HG03060 (cell line): ENCODE data around the gene ZBTB46.
"Not testable (repeated sequence)": the region's sequence is repeated elsewhere in the genome, so short reads cannot be mapped to it uniquely, and the experiment has no call there.

ENCODE experiments used
- ATAC-seq: cut with Tn5 transposase; IDR thresholded peaks from one replicate; pipeline ENCODE4 v1.9.1; 2021; ENCODE audit warnings: low read depth, moderate number of reproducible peaks; ENCODE audit not compliant: unreplicated experiment

The ZBTB46 gene

DNA sequence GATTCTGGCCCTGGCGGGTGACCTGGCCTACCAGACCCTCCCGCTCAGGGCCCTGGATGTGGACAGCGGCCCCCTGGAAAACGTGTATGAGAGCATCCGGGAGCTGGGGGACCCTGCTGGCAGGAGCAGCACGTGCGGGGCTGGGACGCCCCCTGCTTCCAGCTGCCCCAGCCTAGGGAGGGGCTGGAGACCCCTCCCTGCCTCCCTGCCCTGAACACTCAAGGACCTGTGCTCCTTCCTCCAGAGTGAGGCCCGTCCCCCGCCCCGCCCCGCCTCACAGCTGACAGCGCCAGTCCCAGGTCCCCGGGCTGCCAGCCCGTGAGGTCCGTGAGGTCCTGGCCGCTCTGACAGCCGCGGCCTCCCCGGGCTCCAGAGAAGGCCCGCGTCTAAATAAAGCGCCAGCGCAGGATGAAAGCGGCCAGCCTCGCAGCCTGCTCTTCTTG lies 92.4 kb downstream of the ZBTB46 start:
- no peak for ATAC-seq

DNA sequence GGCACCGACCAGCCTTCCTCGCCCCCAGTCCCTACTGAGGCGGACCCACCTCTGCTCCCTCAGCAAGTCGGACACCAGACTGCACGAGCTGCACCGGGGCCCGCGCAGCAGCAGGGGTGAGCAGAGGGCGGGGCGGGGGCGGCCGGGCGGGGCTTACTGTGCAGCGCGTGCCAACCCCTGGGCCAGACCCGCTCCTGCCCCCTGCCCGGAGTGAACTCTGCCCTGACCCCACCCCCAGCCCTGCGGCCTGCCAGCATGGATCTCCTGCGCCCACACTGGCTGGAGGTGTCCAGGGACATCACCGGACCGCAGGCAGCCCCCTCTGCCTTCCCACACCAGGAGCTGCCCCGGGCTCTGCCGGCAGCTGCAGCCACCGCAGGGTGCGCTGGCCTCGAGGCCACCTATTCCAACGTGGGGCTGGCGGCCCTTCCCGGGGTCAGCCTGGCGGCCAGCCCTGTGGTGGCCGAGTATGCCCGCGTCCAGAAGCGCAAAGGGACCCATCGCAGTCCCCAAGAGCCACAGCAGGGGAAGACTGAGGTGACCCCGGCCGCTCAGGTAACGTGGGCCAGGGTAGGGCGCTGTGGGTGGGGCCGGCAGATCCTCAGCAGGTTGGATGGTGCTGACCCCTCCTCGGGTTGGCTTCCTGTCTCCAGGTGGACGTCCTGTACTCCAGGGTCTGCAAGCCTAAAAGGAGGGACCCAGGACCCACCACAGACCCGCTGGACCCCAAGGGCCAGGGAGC lies 92.9 kb downstream of the ZBTB46 start:
- no peak for ATAC-seq

DNA sequence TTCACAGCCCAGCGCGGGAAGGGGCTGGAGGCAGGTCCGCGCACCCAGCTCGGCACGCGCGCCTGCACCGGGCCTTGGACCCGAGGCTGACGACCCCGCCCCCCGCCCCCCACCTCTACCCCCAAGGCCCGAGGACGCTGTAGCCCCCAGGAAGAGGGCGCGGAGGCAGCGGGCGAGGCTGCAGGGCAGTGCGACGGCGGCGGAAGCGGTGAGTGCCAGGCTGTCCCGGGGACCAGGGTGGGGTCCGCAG lies 93.4 kb downstream of the ZBTB46 start:
- no peak for ATAC-seq

DNA sequence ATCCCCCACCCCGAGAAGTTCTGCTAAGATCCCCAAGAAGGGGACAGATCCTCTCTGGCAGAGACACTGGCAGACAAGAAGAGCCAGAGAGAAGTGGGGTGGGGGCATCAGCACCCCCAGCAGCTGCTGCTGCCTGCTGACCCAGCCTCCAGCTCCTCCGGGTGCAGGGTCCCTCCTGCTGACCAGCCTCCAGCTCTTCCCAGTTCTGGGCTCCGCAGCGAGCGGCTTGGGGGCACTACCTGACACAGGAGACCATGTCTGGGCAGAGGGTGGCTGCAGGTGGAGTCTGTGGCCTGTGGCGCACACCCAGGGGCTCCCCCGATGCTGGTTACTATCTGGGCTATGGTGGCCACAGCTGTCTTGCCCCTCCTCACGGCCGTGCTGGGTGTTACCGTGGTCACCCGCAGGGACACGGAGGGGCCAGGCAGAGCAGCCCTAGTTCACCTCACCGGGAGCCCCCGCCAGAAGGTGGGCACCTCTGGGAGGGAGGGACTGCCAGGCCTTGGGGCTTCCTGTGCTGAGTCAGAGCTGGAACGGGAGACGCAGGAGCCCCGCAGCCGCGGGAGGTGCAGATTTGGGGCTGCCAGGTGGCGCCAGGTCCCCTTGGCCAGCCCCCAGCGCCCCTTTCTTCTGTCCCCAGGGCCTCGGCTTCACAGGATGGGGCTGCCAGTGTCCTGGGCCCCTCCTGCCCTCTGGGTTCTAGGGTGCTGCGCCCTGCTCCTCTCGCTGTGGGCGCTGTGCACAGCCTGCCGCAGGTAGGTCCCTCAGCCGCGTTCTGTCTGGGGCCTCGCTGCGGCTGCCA lies 94.0 kb downstream of the ZBTB46 start:
- no peak for ATAC-seq

DNA sequence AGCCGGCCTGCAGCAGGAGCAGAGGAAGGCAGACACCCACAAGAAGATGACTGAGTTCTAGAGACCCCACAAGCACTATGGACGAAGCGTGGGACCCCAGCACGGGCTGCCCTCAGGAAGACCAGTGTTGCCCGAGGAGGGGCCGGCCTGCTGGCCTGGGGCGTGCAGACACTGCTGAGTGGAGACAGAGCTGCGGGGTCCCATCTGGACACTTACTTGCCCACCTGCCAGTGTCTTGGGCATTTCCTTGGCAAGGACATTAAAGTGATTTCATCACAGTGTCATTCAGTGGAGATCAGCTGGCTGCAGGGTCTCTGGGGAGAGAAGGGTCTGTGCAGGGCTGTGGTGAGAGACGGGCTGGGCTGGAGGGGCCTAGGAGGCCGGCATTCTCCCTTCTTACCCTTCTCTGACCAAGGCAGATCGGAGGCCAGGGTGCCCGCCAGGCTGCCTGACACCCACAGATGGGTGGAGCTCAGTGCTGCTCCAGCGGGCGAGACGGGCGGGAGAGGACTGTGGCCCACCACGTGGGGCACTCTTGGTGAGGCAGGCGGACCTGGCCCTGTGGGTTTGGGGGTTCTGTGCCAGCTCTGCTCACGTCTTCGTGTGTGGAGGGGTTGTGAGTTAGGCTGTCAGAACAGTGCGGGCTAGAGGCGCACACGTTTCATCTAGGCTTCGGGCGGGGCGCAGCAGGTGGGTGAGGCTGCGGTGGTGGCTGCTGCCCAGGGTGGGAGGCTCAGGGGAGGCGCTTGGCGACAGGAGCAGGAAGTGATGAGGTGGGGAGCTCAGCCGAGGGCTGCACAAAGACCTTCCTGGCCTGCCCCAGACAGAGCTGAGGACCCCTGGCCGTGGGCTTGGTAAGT lies 95.0 kb downstream of the ZBTB46 start, which contains the start of gene LIME1:
TSS of gene LIME1 (plus strand) at position 806 of the 860 bp plus-strand sequence. CDS start 886 bp downstream, outside the sequence.
- ATAC-seq = no peak

DNA sequence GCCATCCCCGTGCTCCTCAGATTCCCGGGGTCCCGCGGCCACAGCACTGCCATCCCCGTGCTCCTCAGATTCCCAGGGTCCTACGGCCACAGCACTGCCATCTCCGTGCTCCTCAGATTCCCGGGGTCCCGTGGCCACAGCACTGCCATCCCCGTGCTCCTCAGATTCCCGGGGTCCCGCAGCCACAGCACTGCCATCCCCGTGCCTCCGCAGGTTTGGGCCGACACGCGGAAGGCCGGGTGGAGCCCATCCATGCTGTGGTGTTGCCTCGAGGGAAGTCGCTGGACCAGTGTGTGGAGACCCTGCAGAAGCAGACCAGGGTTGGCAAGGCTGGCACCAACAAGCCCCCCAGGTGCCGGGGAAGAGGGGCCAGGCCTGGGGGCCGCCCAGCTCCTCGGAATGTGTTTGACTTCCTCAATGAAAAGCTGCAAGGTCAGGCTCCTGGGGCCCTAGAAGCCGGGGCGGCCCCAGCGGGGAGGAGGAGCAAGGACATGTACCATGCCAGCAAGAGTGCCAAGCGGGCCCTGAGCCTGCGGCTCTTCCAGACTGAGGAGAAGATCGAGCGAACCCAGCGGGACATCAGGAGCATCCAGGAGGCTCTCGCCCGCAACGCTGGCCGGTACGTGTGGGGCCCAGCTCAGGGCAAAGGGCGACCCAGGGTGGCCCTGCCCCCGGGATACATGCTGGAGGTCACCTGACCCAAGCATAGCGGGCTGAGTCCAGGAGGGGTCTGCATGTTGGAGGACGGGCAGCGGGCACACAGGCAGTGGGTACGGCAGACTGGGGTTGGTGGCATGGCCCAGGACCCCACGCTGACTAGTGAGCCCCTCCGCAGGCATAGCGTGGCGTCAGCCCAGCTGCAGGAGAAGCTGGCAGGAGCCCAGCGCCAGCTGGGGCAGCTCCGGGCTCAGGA lies 95.9 kb downstream of the ZBTB46 start:
- no peak for ATAC-seq

DNA sequence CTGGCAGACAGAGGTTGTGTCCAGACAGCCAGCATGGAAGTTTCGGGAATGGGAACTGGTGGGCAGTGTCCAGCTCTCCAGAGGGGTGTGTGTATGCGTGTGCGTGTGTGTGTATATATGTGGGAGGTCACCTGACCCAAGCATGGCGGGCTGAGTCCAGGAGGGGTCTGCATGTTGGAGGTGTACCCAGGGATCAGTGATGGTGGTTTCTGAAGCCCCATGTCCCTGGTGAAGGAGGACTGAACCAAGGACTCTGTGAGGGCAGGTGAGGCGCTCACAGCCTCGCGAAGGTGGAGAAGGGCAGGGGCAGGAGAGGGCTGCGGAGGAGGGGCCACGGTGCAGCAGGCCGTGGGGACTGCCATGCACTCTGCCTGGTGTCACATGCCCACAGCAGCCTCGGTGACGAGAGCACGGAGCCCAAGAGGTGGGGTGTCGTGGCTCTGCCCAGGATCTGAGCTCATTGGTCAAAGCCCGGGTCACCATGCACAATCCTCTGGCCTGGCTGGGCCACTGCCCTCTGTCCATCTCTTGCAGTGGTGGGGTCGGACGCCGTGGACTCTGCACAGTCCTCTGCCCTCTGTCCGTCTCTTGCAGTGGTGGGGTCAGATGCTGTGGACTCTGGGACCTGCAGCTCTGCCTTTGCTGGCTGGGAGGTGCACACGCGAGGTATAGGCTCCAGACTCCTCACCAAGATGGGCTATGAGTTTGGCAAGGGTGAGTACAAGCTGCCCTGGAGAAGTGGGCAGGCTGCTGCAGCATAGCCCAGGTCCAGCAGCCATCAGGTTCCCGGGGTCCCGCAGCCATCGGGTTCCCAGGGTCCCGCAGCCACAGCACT lies 96.7 kb downstream of the ZBTB46 start:
- no peak for ATAC-seq

DNA sequence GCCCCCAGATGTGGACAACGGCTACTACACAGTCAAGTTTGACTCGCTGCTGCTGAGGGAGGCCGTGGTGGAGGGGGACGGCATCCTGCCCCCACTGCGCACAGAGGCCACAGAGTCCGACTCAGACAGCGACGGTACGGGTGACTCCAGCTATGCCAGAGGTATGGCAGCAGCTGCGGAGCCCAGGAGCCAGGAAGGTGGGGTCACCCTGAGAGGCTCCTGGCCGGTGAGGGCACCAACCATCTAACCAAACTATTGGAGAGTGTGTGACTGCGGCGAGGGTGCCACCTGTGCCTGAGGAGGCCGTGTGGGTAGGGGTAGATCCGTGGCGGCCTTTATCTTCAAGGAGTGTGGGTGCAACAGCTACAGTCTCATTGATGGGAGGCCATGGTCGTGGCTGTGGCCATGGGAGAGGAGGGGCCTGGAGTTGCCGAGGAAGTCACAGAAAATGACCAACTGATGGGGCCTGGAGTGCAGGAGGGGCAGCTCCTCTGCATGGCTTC lies 97.4 kb downstream of the ZBTB46 start:
- ATAC-seq = no peak

DNA sequence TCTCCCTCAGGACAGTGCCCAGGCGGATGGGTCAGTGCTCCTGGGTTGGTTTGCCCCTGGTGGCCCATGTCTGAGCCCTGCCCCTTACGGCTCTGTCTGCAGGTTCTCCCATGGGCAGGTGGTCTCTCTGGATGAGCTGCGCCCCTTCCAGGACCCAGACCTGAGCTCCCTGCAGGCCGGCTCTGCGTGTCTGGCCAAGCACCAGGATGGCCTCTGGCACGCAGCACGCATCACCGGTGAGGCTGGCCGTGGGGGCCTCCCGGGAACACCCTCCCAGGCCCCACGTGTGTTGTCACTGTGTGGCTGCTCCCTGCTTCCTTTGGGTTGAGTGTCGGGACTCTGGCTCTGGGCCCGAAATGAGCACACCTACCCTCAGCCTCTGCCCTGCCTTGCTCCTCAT lies 97.9 kb downstream of the ZBTB46 start:
- ATAC-seq = no peak

DNA sequence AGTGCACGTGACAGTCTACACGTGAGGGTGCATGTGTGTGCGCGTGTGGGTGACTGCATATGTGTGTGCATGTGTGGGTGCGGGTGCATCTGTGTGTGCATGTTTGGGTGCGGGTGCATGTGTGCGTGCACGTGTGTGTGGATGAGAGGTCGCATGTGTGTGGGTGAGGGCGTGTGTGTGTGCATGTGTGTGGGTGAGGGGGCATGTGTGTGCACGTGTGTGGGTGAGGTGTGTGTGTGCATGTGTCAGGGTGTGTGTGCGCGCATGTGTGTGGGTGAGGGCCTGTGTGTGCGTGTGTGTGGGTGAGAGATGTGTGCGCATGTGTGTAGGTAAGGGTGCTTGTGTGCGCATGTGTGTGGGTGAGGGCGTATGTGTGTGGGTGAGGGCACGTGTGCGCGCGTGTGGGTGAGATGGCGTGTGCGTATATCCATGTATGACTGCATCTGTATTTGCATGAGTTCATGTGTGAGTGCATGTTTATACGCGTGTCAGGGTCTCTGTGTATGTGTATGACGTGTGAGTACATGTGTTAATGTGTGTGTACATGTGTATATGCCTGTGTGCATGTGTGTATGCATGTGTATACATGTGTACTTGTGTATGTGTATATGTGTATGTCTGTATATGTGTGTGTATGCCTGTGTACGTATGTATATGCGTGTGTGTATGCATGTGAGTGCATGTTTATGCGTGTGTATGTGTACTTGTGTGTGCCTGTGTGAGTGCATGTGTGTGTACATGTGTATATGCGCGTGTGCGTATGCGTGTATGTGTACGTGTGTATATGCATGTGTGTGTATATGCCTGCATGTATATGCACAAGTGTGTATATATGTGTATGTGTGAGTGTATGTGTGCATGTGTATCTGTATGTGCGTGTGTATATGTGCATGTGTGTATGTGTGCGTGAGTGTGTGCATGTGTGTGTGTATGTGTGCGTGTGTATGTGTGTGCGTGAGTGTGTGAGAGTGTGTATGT lies 98.7 kb downstream of the ZBTB46 start:
- no peak for ATAC-seq

DNA sequence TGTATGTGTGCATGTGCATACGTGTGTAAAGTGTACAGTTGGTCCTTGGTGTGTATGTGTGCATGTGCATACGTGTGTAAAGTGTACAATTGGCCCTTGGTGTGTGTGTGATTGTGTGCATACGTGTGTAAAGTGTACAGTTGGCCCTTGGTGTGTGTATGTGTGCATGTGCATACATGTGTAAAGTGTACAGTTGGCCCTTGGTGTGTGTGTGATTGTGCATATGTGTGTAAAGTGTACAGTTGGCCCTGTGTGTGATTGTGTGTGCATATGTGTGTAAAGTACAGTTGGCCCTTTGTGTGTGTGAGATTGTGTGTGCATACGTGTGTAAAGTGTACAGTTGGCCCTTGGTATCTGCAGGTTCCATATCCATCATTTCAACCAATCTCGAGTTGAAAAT lies 99.7 kb downstream of the ZBTB46 start:
- no peak for ATAC-seq

DNA sequence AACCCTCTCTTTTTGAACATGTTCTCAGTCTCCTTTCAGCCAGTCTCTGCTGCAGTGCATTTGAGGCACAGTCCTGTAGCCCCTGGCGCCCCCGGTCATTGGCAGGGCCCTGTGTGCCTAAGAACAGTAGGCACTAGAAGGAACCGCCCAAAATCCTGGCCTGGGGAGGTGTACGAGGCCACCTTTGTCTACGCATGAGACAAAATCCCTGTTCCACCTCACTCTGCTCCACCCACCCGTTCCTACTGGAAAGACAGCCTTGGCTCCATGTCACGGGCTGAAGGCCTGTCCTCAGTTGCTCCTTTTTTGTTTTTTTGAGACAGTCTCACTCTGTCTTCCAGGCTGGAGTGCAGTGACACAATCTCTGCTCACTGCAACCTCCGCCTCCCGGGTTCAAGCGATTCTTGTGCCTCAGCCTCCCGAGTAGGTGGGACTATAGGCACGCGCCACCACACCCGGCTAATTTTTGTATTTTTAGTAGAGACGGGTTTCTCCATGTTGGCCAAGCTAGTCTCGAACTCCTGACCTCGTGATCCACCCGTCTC lies 100.8 kb downstream of the ZBTB46 start:
- not testable (repeated sequence) for ATAC-seq

DNA sequence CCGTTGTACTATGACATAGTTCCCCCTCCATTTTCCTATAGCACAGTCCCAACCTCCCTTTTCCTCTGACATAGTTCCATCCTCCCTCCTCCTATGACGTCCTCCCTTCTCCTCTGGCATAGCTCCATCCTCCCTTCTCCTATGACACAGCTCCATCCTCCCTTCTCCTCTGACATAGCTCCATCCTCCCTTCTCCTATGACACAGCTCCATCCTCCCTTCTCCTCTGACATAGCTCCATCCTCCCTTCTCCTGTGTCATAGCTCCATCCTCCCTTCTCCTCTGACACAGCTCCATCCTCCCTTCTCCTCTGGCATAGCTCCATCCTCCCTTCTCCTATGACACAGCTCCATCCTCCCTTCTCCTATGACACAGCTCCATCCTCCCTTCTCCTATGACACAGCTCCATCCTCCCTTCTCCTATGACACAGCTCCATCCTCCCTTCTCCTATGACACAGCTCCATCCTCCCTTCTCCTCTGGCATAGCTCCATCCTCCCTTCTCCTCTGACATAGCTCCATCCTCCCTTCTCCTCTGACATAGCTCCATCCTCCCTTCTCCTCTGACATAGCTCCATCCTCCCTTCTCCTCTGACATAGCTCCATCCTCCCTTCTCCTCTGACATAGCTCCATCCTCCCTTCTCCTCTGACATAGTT lies 108.0 kb downstream of the ZBTB46 start:
- ATAC-seq = not testable (repeated sequence)

DNA sequence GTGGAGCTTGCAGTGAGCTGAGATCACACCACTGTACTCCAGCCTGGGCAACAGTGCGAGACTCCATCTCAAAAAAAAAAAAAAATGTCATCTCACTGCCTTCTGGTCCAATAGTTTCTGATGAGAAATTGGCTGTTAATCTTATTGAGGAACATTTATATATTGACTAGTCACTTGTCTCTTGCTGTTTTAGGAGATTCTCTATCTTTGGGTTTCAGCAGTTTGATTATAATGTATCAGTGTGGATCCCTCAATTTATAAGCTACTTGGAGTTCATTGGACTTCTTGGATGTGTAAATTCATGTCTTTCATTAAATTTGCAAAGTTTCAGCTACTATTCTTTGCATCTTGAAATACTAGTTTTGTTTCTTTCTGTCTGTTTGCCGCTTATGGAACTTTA lies 112.1 kb downstream of the ZBTB46 start:
- ATAC-seq = no peak

DNA sequence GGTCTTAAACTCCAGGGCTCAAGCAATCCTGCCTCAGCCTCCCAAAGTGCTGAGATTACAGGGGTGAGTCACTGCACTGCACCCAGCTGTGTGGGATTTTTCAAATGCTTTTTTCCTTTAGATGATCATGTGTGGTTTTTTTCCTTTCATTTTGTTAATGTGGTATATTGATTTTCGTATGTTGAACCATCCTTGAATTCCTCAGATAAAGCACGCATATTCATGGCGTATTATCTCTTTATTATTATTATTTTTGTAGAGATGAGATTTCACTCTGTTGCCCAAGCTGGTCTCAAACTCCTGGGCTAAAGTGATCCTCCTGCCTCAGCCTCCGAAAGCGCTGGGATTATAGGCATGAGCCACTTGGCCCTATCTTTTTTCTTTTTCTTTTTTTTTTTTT lies 116.2 kb downstream of the ZBTB46 start:
- no peak for ATAC-seq

DNA sequence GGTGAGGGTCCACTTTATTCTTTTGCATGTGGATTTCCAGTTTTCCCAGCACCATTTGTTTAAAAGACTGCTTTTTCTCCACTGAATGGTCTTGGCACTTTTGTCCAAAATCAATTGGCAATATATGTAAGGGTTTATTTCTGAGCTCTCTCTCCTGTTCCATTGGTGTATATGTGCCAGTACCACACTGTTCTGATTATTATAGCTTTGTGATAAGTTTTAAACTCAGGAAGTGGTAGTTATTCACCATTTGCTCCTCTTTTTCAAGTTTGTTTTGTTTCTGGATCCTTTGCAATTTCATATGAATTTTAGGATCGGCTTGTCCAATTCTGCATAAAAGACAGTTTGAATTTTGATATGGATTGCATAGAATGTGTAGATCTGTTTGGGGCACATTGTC lies 118.9 kb downstream of the ZBTB46 start:
- ATAC-seq = no peak

DNA sequence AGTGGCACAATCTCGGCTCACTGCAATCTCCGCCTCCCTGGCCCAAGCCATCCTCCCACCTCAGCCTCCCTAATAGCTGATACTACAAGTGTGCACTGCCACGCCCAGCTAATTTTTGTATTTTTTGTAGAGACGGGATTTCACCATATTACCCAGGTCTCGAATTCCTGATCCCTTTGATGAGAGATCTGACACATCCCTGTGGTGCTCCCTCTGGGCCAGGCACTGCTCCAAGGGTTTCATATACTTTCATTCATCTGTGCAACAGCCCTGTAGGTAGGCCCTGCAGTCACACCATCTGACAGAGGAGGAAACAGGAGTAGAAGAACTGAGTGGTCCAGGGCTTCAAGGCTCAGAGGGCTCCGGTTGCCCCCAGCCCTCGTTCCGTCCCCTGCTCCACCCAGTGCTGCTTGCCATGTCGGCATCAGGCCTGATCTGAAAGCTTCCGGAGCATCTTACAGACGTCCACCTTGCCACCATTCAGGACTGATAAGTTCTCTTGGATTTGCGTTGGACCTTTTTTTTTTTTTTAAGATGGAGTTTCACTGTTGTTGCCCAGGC lies 119.9 kb downstream of the ZBTB46 start:
- ATAC-seq = no peak
